ENCODE data around the gene FBP2.

Gene FBP2

DNA sequence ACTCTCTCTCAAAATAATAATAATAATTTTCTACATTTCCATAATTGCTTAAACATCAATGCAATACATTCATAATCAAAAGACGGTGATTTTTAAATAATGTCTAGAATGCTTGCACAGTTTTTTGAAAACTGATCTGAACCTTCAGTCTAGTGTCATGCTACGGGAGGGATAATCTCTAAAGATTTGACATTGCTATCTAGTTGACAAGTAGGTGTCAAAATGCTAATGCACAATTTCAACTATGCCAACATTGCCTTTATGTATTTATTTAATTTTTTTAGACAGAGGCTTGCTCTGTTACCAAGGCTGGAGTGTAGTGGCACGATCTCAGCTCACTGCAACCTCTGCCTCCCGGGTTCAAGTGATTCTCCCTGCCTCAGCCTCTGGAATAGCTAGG lies 54.7 kb downstream of the FBP2 start:
- Histone ChIP-seq H3K9ac (ENCODE audit: low read length) (no peak overlapping the region), H3K79me2 (ENCODE audit: low read length) (no peaks in the 10 kb centered on the region), H3K4me2 (ENCODE audit: low read length) (no peak overlapping the region), H3K9me3 (ENCODE audit: insufficient read depth, low read length) (no peaks in the 10 kb centered on the region), H3K36me3 (replicated peaks; ENCODE audit: low read depth, low read length) (no peaks in the 10 kb centered on the region), H4K20me1 (ENCODE audit: insufficient read depth, low read length) (no peaks in the 10 kb centered on the region), H2AFZ (ENCODE audit: low read depth, low read length) (no peak overlapping the region), H3K4me3 (ENCODE audit: low read length) (no peak overlapping the region), H3K4me1 (ENCODE audit: low read length) (no peaks in the 10 kb centered on the region), H3K27me3 (ENCODE audit: low read depth, low read length) (no peaks in the 10 kb centered on the region), H3K27ac (ENCODE audit: low read length) (no peak overlapping the region)
- no peak for TF ChIP-seq EZH2phosphoT487 (IDR thresholded peaks at IDR 0.05; ENCODE audit: low read depth)
- TF ChIP-seq, protein P1, sequence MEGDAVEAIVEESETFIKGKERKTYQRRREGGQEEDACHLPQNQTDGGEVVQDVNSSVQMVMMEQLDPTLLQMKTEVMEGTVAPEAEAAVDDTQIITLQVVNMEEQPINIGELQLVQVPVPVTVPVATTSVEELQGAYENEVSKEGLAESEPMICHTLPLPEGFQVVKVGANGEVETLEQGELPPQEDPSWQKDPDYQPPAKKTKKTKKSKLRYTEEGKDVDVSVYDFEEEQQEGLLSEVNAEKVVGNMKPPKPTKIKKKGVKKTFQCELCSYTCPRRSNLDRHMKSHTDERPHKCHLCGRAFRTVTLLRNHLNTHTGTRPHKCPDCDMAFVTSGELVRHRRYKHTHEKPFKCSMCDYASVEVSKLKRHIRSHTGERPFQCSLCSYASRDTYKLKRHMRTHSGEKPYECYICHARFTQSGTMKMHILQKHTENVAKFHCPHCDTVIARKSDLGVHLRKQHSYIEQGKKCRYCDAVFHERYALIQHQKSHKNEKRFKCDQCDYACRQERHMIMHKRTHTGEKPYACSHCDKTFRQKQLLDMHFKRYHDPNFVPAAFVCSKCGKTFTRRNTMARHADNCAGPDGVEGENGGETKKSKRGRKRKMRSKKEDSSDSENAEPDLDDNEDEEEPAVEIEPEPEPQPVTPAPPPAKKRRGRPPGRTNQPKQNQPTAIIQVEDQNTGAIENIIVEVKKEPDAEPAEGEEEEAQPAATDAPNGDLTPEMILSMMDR (IDR thresholded peaks at IDR 0.05; ENCODE audit: low read depth, low read length) = no peak

DNA sequence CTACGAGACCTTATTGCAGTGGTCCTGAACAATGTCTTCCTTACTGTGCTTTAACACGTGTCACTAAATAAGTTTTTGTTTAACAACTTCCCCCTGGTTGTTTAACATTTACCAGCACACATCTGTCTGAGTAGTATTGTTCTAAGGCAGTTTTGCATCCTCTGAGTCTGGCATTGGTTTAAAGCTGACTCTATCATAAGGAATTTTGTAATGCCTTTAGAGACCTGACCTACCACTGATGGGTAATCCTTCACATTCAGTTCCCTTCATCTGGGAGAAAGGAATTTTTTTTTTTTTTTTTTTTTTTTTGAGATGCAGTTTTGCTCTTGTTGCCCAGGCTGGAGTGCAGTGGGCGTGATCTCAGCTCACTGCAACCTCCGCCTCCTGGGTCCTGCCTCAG lies 58.7 kb downstream of the FBP2 start:
- H3K9me3 ChIP-seq (ENCODE audit: insufficient read depth, low read length) = no peaks in the 10 kb centered on the region
- no peaks in the 10 kb centered on the region for H3K4me1 ChIP-seq (ENCODE audit: low read length)
- H3K4me3 ChIP-seq (ENCODE audit: low read length) = no peak overlapping the region
- H3K9ac ChIP-seq (ENCODE audit: low read length) = no peak overlapping the region
- no peak overlapping the region for H3K4me2 ChIP-seq (ENCODE audit: low read length)
- H4K20me1 ChIP-seq (ENCODE audit: insufficient read depth, low read length) = no peaks in the 10 kb centered on the region
- no peaks in the 10 kb centered on the region for H3K36me3 ChIP-seq (replicated peaks; ENCODE audit: low read depth, low read length)
- no peaks in the 10 kb centered on the region for H3K27me3 ChIP-seq (ENCODE audit: low read depth, low read length)
- H3K79me2 ChIP-seq (ENCODE audit: low read length) = no peaks in the 10 kb centered on the region
- no peak overlapping the region for H2AFZ ChIP-seq (ENCODE audit: low read depth, low read length)
- TF ChIP-seq, protein P1 (IDR thresholded peaks at IDR 0.05; ENCODE audit: low read depth, low read length) = no peak
- no peak for TF ChIP-seq EZH2phosphoT487 (IDR thresholded peaks at IDR 0.05; ENCODE audit: low read depth)
- H3K27ac ChIP-seq (ENCODE audit: low read length) = no peak overlapping the region

DNA sequence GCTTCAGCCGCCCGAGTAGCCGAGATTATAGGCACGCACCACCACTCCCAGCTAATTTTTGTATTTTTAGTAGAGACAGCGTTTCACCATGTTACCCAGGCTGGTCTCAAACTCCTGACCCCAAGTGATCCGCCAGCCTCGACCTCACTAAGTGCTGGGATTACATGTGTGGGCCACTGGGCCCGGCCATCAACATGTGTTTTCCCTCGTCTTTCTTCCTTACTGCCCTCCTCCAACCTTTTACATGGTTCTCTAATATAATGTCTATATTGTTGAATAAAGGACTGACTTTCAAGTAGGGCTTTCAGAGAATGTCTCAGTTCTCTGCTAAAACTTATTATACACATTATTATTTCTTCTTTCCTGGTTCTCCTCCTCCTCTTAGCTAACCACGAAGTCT lies 60.0 kb downstream of the FBP2 start:
- no peaks in the 10 kb centered on the region for H3K4me1 ChIP-seq (ENCODE audit: low read length)

DNA sequence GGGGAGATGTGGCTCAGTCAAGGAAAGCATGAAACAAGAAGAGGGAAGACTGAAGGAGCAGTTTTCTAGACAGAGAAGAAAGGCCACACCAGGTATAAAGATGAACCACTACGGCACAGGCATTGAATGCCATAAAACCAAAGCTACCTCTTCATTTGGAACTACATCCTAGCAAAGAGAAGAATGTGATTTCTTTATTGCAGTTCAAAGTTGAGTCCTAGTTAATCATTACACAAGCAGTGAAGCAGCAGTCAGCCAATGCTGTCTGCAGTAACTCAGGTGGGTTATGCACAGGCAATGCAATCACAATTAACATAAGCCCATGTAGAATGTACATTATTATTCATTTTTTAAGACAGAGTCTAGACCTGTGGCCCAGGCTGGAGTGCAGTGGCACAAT lies 60.5 kb downstream of the FBP2 start:
- no peaks in the 10 kb centered on the region for H3K4me1 ChIP-seq (ENCODE audit: low read length)
- TF ChIP-seq EZH2phosphoT487 (IDR thresholded peaks at IDR 0.05; ENCODE audit: low read depth) = no peak
- TF ChIP-seq, protein P1 (IDR thresholded peaks at IDR 0.05; ENCODE audit: low read depth, low read length) = no peak
- no peak overlapping the region for H3K9ac ChIP-seq (ENCODE audit: low read length)
- no peaks in the 10 kb centered on the region for H4K20me1 ChIP-seq (ENCODE audit: insufficient read depth, low read length)
- H3K9me3 ChIP-seq (ENCODE audit: insufficient read depth, low read length) = no peaks in the 10 kb centered on the region
- no peak overlapping the region for H2AFZ ChIP-seq (ENCODE audit: low read depth, low read length)
- H3K27ac ChIP-seq (ENCODE audit: low read length) = no peak overlapping the region
- H3K36me3 ChIP-seq (replicated peaks; ENCODE audit: low read depth, low read length) = no peaks in the 10 kb centered on the region
- no peaks in the 10 kb centered on the region for H3K79me2 ChIP-seq (ENCODE audit: low read length)
- H3K4me2 ChIP-seq (ENCODE audit: low read length) = no peak overlapping the region
- H3K4me3 ChIP-seq (ENCODE audit: low read length) = no peak overlapping the region
- H3K27me3 ChIP-seq (ENCODE audit: low read depth, low read length) = no peaks in the 10 kb centered on the region

More for the DNA sequence above, 60.0 kb downstream of the FBP2 start:
- Histone ChIP-seq H3K27ac (ENCODE audit: low read length) (no peak overlapping the region), H3K36me3 (replicated peaks; ENCODE audit: low read depth, low read length) (no peaks in the 10 kb centered on the region), H3K9me3 (ENCODE audit: insufficient read depth, low read length) (no peaks in the 10 kb centered on the region), H2AFZ (ENCODE audit: low read depth, low read length) (no peak overlapping the region), H3K4me3 (ENCODE audit: low read length) (no peak overlapping the region), H3K9ac (ENCODE audit: low read length) (no peak overlapping the region), H3K79me2 (ENCODE audit: low read length) (no peaks in the 10 kb centered on the region), H3K4me2 (ENCODE audit: low read length) (no peak overlapping the region), H4K20me1 (ENCODE audit: insufficient read depth, low read length) (no peaks in the 10 kb centered on the region), H3K27me3 (ENCODE audit: low read depth, low read length) (no peaks in the 10 kb centered on the region)
- TF ChIP-seq, protein P1 (IDR thresholded peaks at IDR 0.05; ENCODE audit: low read depth, low read length) = no peak
- TF ChIP-seq EZH2phosphoT487 (IDR thresholded peaks at IDR 0.05; ENCODE audit: low read depth) = no peak

All from OCI-LY3 (cell line).